Peyer's patch (tissue), 4 donors: ENCODE results near the gene SLC13A2. TPM values are rescaled to one million over a fixed set of nuclear protein-coding genes. Genes with fewer than 3 reads are reported as not detected.

ENCODE experiments used
- DNase-seq, 3 donors: peaks; one replicate each; pipeline ENCODE4 v3.0.0-alpha.2; 2017 to 2019
- H3K27ac ChIP-seq, 4 donors: fragments of 200-600 bp; sonication (generic); one replicate each; pipeline ENCODE4 v1.5.1; 2016 to 2019
- H3K27me3 ChIP-seq, 2 donors: fragments of 200-600 bp; sonication (generic); one replicate each; pipeline ENCODE4 v1.5.1; 2019
- H3K36me3 ChIP-seq, 3 donors: fragments of 200-600 bp; sonication (generic); one replicate each; pipeline ENCODE4 v1.5.1; 2016 to 2019
- H3K4me1 ChIP-seq, 4 donors: fragments of 200-600 bp; sonication (generic); one replicate each; pipeline ENCODE4 v1.5.1; 2016 to 2019
- H3K4me3 ChIP-seq, 4 donors: fragments of 200-600 bp; sonication (generic); 1 replicate in 3 of 4; 2 replicates in 1 of 4; pipeline ENCODE4 v1.5.1; 2016 to 2019; ENCODE audit warnings: mild to moderate bottlenecking in 1 of 4
- H3K9me3 ChIP-seq, 4 donors: fragments of 200-600 bp; sonication (generic); one replicate each; pipeline ENCODE4 v1.5.1; 2016 to 2019; ENCODE audit warnings: mild to moderate bottlenecking in 1 of 4
- CTCF ChIP-seq, 6 experiments: fragments of 450-650 bp in 4 of 6; fragments of 200-600 bp in 2 of 6; sonication (generic) in 1 of 6; IDR thresholded peaks; one replicate each; pipeline ENCODE4 v1.5.1; 2017 to 2019; ENCODE audit warnings: antibody characterized with exemption in 6 of 6, mild to moderate bottlenecking in 3 of 6, moderate library complexity in 1 of 6
- POLR2A ChIP-seq, 2 donors: fragments of 450-650 bp; IDR thresholded peaks; one replicate each; pipeline ENCODE4 v1.5.1; 2017; ENCODE audit warnings: antibody characterized with exemption in 2 of 2, mild to moderate bottlenecking in 2 of 2, moderate library complexity in 2 of 2
- total RNA-seq, 4 donors: library from RNA; depleted of rRNA; stranded (reverse); fragments of >200 nt; gene quantifications; one replicate each; pipeline ENCODE4 v1.1.0, GENCODE V29; 2016

SLC13A2 gene
- total RNA-seq, 4 donors from 2014 or later: 11.6 to 612 (median 544) TPM

DNA sequence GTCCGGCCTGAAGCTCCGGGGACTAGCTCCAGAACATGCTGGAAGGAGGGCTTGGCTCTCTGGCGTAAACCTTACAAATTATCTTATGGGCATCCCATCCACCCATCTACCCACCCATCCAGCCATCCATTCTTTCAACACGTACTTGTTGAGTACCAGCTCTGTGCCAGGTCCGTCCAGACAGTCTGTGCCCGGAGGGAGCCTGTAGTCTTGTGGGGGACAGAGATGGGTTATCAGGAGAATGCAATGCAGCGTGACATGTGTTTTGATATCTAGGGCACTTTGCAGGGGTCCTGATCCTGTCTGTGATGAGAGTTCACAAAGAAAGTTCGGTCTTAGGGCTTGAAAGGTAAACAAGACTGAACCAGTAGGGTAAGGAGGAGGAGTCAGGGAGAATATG lies 4.1 kb upstream of the SLC13A2 start:
- Histone ChIP-seq H3K9me3 (no peaks in the 10 kb centered on the region), H3K36me3 (no peaks in the 10 kb centered on the region), H3K4me3 (no peak overlapping the region), H3K4me1 (peaks cover 0 to 21% (median 0%) of the 10 kb centered on the region in 4 donors), H3K27ac (no peak overlapping the region), H3K27me3 (no peaks in the 10 kb centered on the region)
- TF ChIP-seq POLR2A (IDR thresholded peaks at IDR 0.05) (no peak), CTCF (IDR thresholded peaks at IDR 0.05) (no peak)
- no peak for DNase-seq

GRCh38 chr17:28470266-28470913 lies 3.1 kb upstream of the SLC13A2 start:
- TF ChIP-seq CTCF (IDR thresholded peaks at IDR 0.05): no peak
- no peak for TF ChIP-seq POLR2A (IDR thresholded peaks at IDR 0.05)
- Histone ChIP-seq H3K4me3 (no peak overlapping the region), H3K36me3 (no peaks in the 10 kb centered on the region), H3K4me1 (peaks cover 0 to 21% (median 0%) of the 10 kb centered on the region in 4 donors), H3K9me3 (no peaks in the 10 kb centered on the region), H3K27ac (peak overlapping the region in 3 of 4 donors; percentile 53 to 70 (median 69)), H3K27me3 (no peaks in the 10 kb centered on the region)
- DNase-seq: peak in 1 of 3 donors; percentile 63

DNA sequence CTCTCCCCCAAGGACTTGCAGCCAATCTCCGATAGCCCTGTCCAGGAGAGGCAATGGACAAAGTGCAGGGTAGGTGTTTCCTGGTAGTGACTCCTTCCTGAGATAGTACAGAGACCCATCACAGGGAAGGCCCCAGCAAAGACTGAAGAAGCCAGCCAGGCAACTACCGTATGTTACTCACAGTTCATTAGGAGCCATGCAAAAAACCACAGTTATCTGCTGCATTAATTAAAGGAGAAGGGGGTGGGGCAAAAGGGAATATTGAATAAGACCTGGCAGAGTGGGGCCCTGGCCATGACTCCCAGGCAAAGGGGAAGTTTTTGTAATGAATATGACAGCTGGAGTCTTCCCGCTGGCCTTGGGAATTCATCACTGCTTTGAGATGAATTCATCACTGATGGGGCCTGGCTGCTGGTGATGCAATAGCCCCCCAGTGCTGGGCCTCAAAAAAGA lies 2.5 kb upstream of the SLC13A2 start:
- Histone ChIP-seq H3K27ac (peak overlapping the region in 3 of 4 donors; percentile 53 to 70 (median 69)), H3K27me3 (no peaks in the 10 kb centered on the region), H3K9me3 (no peaks in the 10 kb centered on the region), H3K36me3 (no peaks in the 10 kb centered on the region), H3K4me3 (no peak overlapping the region), H3K4me1 (peaks cover 0 to 24% (median 0%) of the 10 kb centered on the region in 4 donors)
- DNase-seq: peak in 1 of 3 donors; percentile 79
- no peak for TF ChIP-seq CTCF (IDR thresholded peaks at IDR 0.05)
- TF ChIP-seq POLR2A (IDR thresholded peaks at IDR 0.05): peak in 1 of 2 donors; percentile 78

DNA sequence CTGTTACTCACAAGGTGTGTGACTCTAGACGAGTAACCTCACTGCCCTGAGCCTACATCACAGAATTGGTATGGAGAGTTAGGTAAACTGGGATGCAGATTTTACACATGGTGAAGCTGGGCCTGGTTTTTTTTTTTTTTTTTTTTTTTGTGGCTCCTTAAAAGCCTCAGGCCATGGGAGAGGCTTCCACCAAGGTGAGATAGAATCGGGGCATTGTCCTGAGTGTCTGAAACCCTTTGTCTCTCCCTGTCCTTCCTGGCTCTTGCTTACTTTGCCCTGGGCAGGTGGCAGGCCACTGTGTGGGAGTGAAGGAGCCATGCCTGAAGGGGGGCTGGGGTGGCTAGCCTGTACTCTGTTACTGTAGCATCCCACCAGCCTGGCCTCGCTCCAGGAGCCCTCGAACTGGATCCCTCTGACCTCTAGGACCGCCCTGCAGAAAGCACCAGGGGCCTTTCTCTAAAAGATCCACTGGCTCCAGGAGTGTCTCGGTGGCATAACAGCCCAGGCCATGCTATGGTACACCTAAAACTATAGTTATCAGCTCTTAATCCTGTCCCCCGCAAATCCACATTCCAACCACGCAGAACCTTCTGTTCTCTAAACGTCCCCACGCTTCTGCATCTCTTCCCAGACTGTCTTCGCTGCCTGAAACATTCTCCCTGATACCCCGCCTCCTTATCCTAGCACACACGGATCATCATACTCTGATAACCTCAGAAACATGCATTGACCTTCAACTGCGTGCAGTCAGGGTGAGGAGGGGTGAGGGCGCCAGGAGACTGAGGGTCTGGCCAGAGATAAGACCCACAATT lies 1.7 kb upstream of the SLC13A2 start:
- no peak overlapping the region for H3K4me3 ChIP-seq
- TF ChIP-seq POLR2A (IDR thresholded peaks at IDR 0.05) (no peak), CTCF (IDR thresholded peaks at IDR 0.05) (no peak)
- peak overlapping the region in 2 of 4 donors; percentile 70 to 94 for H3K27ac ChIP-seq
- peaks cover 0 to 26% (median 1%) of the 10 kb centered on the region in 4 donors for H3K4me1 ChIP-seq
- peak in 1 of 3 donors; percentile 5 for DNase-seq
- H3K9me3 ChIP-seq: no peaks in the 10 kb centered on the region
- no peaks in the 10 kb centered on the region for H3K36me3 ChIP-seq
- H3K27me3 ChIP-seq: no peaks in the 10 kb centered on the region

- TF ChIP-seq CTCF (IDR thresholded peaks at IDR 0.05) (no peak), POLR2A (IDR thresholded peaks at IDR 0.05) (no peak)
- peaks cover 0 to 23% (median 1%) of the 10 kb centered on the region in 4 donors for H3K4me1 ChIP-seq
- H3K36me3 ChIP-seq: no peaks in the 10 kb centered on the region
- peak overlapping the region in 3 of 4 donors; percentile 62 to 94 (median 76) for H3K27ac ChIP-seq
- peak in 2 of 3 donors; percentile 55 to 65 for DNase-seq
- peak overlapping the region in 2 of 4 donors; percentile 59 to 66 for H3K4me3 ChIP-seq
- H3K27me3 ChIP-seq: no peaks in the 10 kb centered on the region
- no peaks in the 10 kb centered on the region for H3K9me3 ChIP-seq
These were observed 460 bp upstream of the SLC13A2 start for GRCh38 chr17:28472871-28473497.
